AG09309 (cell line): ENCODE data around the gene LTBP1.

Experiments used
- DNase-seq: peaks from one replicate; pipeline ENCODE4 v3.0.0-alpha.2; 2010; ENCODE audit warnings: low read depth
- H3K4me3 ChIP-seq: 2 replicates; pipeline ENCODE4 v1.5.1; 2011; ENCODE audit warnings: mild to moderate bottlenecking, low read depth, low read length, moderate library complexity; ENCODE audit not compliant: control insufficient read depth
- TF ChIP-seq, protein P1 (sequence below): IDR thresholded peaks from 2 replicates; pipeline ENCODE4 v1.5.1; 2011; ENCODE audit warnings: mild to moderate bottlenecking, low read depth, low read length, inconsistent platforms; ENCODE audit not compliant: insufficient read depth, control insufficient read depth; ENCODE audit errors: missing control alignments

Gene LTBP1

DNA sequence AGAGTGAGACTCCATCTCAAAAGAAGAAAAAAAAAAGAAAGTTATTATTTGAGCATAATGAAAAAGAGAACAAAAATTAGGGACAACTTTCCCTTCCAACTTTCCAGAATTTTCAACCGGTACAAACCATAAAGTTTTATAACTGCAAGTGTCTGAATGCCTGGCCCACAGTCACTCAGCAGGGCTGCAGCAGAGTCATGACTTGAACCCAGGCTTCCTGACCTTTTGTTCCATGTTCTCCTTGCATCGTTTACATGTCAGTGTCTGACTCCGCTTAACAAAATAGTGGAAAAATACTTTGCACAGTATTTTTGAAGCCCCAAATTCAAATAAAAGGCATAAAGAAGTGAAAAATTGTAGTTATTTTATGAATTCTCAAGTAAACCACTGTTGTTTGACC, 82.7 kb downstream of the LTBP1 start:
- TF ChIP-seq, protein P1, sequence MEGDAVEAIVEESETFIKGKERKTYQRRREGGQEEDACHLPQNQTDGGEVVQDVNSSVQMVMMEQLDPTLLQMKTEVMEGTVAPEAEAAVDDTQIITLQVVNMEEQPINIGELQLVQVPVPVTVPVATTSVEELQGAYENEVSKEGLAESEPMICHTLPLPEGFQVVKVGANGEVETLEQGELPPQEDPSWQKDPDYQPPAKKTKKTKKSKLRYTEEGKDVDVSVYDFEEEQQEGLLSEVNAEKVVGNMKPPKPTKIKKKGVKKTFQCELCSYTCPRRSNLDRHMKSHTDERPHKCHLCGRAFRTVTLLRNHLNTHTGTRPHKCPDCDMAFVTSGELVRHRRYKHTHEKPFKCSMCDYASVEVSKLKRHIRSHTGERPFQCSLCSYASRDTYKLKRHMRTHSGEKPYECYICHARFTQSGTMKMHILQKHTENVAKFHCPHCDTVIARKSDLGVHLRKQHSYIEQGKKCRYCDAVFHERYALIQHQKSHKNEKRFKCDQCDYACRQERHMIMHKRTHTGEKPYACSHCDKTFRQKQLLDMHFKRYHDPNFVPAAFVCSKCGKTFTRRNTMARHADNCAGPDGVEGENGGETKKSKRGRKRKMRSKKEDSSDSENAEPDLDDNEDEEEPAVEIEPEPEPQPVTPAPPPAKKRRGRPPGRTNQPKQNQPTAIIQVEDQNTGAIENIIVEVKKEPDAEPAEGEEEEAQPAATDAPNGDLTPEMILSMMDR: no peak

GRCh38 chr2:33029926-33030325, 83.2 kb downstream of the LTBP1 start:
- TF ChIP-seq, protein P1: no peak
- DNase-seq: no peak
- H3K4me3 ChIP-seq: no peak overlapping the region

More for the DNA sequence above, 82.7 kb downstream of the LTBP1 start:
- H3K4me3 ChIP-seq: no peak overlapping the region
- DNase-seq: no peak

DNA sequence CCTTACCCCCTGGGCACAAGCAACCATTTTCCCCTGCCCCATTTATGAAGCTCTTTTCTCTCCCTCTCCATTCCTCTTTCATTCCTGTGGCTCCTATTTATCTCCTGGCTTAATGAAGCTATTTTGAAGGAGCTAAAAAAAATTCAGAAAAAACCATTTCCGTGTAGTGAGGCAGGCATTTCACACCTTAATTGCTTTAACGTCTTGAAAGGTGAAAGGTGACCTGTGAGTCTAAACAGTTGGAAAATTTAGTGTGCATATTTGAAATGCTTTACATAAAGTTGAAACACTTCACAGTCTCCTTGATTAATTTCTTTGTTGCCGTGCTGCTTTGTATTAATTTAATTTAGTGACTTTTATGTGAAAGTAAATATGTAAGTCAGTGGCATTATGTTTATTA, 83.6 kb downstream of the LTBP1 start:
- TF ChIP-seq, protein P1: no peak
- no peak for DNase-seq
- H3K4me3 ChIP-seq: no peak overlapping the region

GRCh38 chr2:33032245-33032644, 85.5 kb downstream of the LTBP1 start:
- DNase-seq: no peak
- H3K4me3 ChIP-seq: no peak overlapping the region
- TF ChIP-seq, protein P1: no peak

GRCh38 chr2:33033606-33034081, 86.9 kb downstream of the LTBP1 start:
- DNase-seq: no peak
- TF ChIP-seq, protein P1: peak; percentile 61
- H3K4me3 ChIP-seq: peak overlapping the region; percentile 8

GRCh38 chr2:33034784-33035183, 88.0 kb downstream of the LTBP1 start:
- DNase-seq: no peak
- H3K4me3 ChIP-seq: no peak overlapping the region
- TF ChIP-seq, protein P1: peak; percentile 55

GRCh38 chr2:33038230-33038629, 91.5 kb downstream of the LTBP1 start:
- no peak for DNase-seq
- H3K4me3 ChIP-seq: no peak overlapping the region
- TF ChIP-seq, protein P1: no peak
